A549 (cell line): ENCODE measurements around the gene DYNC1H1. TPM values are rescaled to one million over a fixed set of nuclear protein-coding genes. Genes with fewer than 3 reads are reported as not detected.

Source experiments
- ATAC-seq, 2 experiments: fragments of 200-7000 bp in 1 of 2; fragments of >200 bp in 1 of 2; cut with Nextera tagmentation in 1 of 2; cut with Tn5 transposase in 1 of 2; 3 replicates each; pipeline versions ENCODE4 v1.8.0 to v1.9.1; 2018 to 2020; ENCODE audit warnings: mild to moderate bottlenecking in 1 of 2, moderate library complexity in 1 of 2
- CTCF ChIA-PET: fragments of 300-600 bp; sonication (Branson Sonifier 250); formaldehyde crosslinking; extraction: SDS; loops from one replicate; lab custom pipeline; 2021; ENCODE audit warnings: antibody characterized with exemption, inconsistent platforms; lab: Yijun Ruan, JAX
- POLR2A ChIA-PET: fragments of 350-600 bp; formaldehyde crosslinking; extraction: SDS; loops from one replicate; lab custom pipeline; 2021; ENCODE audit warnings: antibody characterized with exemption, inconsistent platforms; lab: Yijun Ruan, JAX
- DNase-seq, 2 experiments: peaks; one replicate each; pipeline versions ENCODE4 v3.0.0 to v3.0.0-alpha.2; 2011 to 2016; ENCODE audit warnings: low read depth in 1 of 2, low spot score in 1 of 2
- FAIRE-seq: peaks from 2 replicates; lab custom pipeline; 2011; peaks lifted over from hg19 to GRCh38; lab: Jason Lieb, UNC
- H3K27ac ChIP-seq, 2 experiments: fragments of >200 bp; sonication (Bioruptor Twin); formaldehyde crosslinking; 3 replicates each; pipeline ENCODE4 v1.5.1; 2016 to 2017
- H3K4me1 ChIP-seq: fragments of >200 bp; sonication (Bioruptor Twin); formaldehyde crosslinking; 3 replicates; pipeline ENCODE4 v1.6.1; 2016
- H3K4me2 ChIP-seq: fragments of >200 bp; sonication (Bioruptor Twin); formaldehyde crosslinking; 3 replicates; pipeline ENCODE4 v1.6.1; 2016
- H3K4me3 ChIP-seq: fragments of >200 bp; sonication (Bioruptor Twin); formaldehyde crosslinking; 3 replicates; pipeline ENCODE4 v1.5.1; 2016
- H3K9me3 ChIP-seq: fragments of >200 bp; sonication (Bioruptor Twin); formaldehyde crosslinking; 3 replicates; pipeline ENCODE4 v1.6.1; 2016
- CEBPB ChIP-seq, 2 experiments: fragments of >200 bp in 1 of 2; sonication (Bioruptor Twin) in 1 of 2; formaldehyde crosslinking in 1 of 2; IDR thresholded peaks; 2 replicates each; pipeline ENCODE4 v1.6.1; 2012 to 2016
- CHD2 ChIP-seq: fragments of 150-350 bp; IDR thresholded peaks from 2 replicates; pipeline ENCODE4 v1.6.1; 2014; ENCODE audit warnings: low read length; ENCODE audit not compliant: partially characterized antibody
- ELK1 ChIP-seq: fragments of 150-350 bp; IDR thresholded peaks from 2 replicates; pipeline ENCODE4 v1.6.1; 2014; ENCODE audit warnings: low read depth, mild to moderate bottlenecking, low read length
- FOSL2 ChIP-seq, 2 experiments: fragments of 450-650 bp in 1 of 2; fragments of >200 bp in 1 of 2; sonication (Bioruptor Twin) in 1 of 2; formaldehyde crosslinking; IDR thresholded peaks; 2 replicates each; pipeline versions ENCODE4 v1.5.0 to v1.6.1; 2016 to 2020; ENCODE audit warnings: mild to moderate bottlenecking in 1 of 2, moderate library complexity in 1 of 2
- HOXA7 ChIP-seq: fragments of 250-450 bp; sonication (Bioruptor Pico); IDR thresholded peaks from 2 replicates; pipeline ENCODE4 v1.5.0; 2020; ENCODE audit warnings: mild to moderate bottlenecking, moderate library complexity
- HOXB13 ChIP-seq: fragments of 250-450 bp; sonication (Bioruptor Pico); IDR thresholded peaks from 2 replicates; pipeline ENCODE4 v1.5.0; 2020; ENCODE audit warnings: low read depth, mild to moderate bottlenecking, moderate library complexity
- KDM1A ChIP-seq: fragments of 200-600 bp; sonication (generic); IDR thresholded peaks from 2 replicates; pipeline ENCODE4 v1.6.1; 2016; ENCODE audit warnings: low read depth, mild to moderate bottlenecking
- MAZ ChIP-seq: fragments of 150-350 bp; IDR thresholded peaks from 2 replicates; pipeline ENCODE4 v1.6.1; 2014; ENCODE audit warnings: antibody characterized with exemption, low read depth, low read length, borderline replicate concordance
- NPAS2 ChIP-seq: fragments of 250-450 bp; sonication (Bioruptor Pico); IDR thresholded peaks from 2 replicates; pipeline ENCODE4 v1.8.0; 2022; ENCODE audit warnings: mild to moderate bottlenecking, moderate library complexity, borderline replicate concordance
- NR3C1 ChIP-seq: fragments of >200 bp; sonication (Bioruptor Twin); formaldehyde crosslinking; IDR thresholded peaks from 3 replicates; pipeline ENCODE4 v1.6.1; 2017
- POLR2AphosphoS2 ChIP-seq: conservative IDR thresholded peaks from 2 replicates; pipeline ENCODE4 v1.6.1; 2012; ENCODE audit warnings: low read length, improper control_type of control experiment, inconsistent platforms
- RARB ChIP-seq: fragments of 250-450 bp; sonication (Bioruptor Pico); IDR thresholded peaks from 2 replicates; pipeline ENCODE4 v1.8.0; 2021; ENCODE audit warnings: mild to moderate bottlenecking, moderate library complexity
- RFX5 ChIP-seq: fragments of 450-650 bp; IDR thresholded peaks from 2 replicates; pipeline ENCODE4 v1.7.1; 2014; ENCODE audit warnings: antibody characterized with exemption, mild to moderate bottlenecking, moderate library complexity
- RNF2 ChIP-seq: fragments of 200-600 bp; sonication (generic); IDR thresholded peaks from 2 replicates; pipeline ENCODE4 v1.6.1; 2016; ENCODE audit warnings: low read depth, mild to moderate bottlenecking, antibody characterized with exemption, moderate library complexity, borderline replicate concordance
- TFCP2L1 ChIP-seq: fragments of 250-450 bp; sonication (Bioruptor Pico); IDR thresholded peaks from 2 replicates; pipeline ENCODE4 v1.5.0; 2021; ENCODE audit warnings: mild to moderate bottlenecking
- ZSCAN20 ChIP-seq: fragments of 250-450 bp; sonication (Bioruptor Pico); IDR thresholded peaks from 2 replicates; pipeline ENCODE4 v1.8.0; 2022; ENCODE audit warnings: mild to moderate bottlenecking, moderate library complexity
- WGBS: methylation state at CpG from one replicate; pipeline ENCODE4 v1.1.6; 2017; ENCODE audit errors: missing lambda C conversion rate; 5-methylcytosine and 5-hydroxymethylcytosine counted together
- polyA plus RNA-seq, 4 experiments: library from polyadenylated mRNA; depleted of rRNA in 3 of 4; stranded (reverse); fragments of >200 nt; fragmentation: RNase III in 1 of 4; extraction: RNeasy Plus Mini Kit Qiagen cat#74134 plus additional on column Dnase treatment in 1 of 4; gene quantifications; 2 replicates in 3 of 4; 3 replicates in 1 of 4; pipeline ENCODE4 v1.2.3, GENCODE V29; 2011 to 2017
- TF ChIP-seq, protein P1 (sequence below): fragments of 250-450 bp; sonication (Bioruptor Pico); IDR thresholded peaks from 2 replicates; pipeline ENCODE4 v1.5.0; 2021; ENCODE audit warnings: mild to moderate bottlenecking, moderate library complexity, borderline replicate concordance

DYNC1H1 gene
- polyA plus RNA-seq, 2 of the 4 experiments (the other 2 are of a cell fraction), result 177 to 187 TPM

GRCh38 chr14:101991352-101991751 lies 27.0 kb downstream of the DYNC1H1 start (continued):
- TF ChIP-seq ELK1 (no peak), CEBPB (IDR thresholded peaks at IDR 0.05) (no peak)
- TF ChIP-seq, all 56 proteins: peak for 0

- CTCF ChIA-PET, result interaction anchor here (0.8 to 4.5 kb wide), 3 partner anchors 8 to 59 kb away, joined by 3 to 24 read pairs (median 9); no protein-coding TSS in a partner anchor
- H3K4me1 ChIP-seq, result no peaks in the 10 kb centered on the region
- POLR2A ChIA-PET, result no interaction called here
- 92% methylated on average over 7 of the region's 7 CpGs for WGBS
- H3K4me3 ChIP-seq, result no peak overlapping the region
- H3K4me2 ChIP-seq, result no peak overlapping the region
- FAIRE-seq (no peak), DNase-seq (no peak), ATAC-seq (no peak)
- TF ChIP-seq CHD2, result no peak
- TF ChIP-seq RFX5, result no peak
- no peak for TF ChIP-seq MAZ
- no peak for TF ChIP-seq KDM1A
- no peak for TF ChIP-seq TFCP2L1 (CRISPR knock-in tag)
- no peak for TF ChIP-seq NR3C1
- no peak for TF ChIP-seq POLR2AphosphoS2
- TF ChIP-seq HOXB13 (CRISPR knock-in tag), result no peak
- no peak for TF ChIP-seq RNF2
- no peak for TF ChIP-seq NPAS2 (CRISPR knock-in tag)
- TF ChIP-seq, protein P1, sequence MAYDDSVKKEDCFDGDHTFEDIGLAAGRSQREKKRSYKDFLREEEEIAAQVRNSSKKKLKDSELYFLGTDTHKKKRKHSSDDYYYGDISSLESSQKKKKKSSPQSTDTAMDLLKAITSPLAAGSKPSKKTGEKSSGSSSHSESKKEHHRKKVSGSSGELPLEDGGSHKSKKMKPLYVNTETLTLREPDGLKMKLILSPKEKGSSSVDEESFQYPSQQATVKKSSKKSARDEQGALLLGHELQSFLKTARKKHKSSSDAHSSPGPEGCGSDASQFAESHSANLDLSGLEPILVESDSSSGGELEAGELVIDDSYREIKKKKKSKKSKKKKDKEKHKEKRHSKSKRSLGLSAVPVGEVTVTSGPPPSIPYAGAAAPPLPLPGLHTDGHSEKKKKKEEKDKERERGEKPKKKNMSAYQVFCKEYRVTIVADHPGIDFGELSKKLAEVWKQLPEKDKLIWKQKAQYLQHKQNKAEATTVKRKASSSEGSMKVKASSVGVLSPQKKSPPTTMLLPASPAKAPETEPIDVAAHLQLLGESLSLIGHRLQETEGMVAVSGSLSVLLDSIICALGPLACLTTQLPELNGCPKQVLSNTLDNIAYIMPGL (CRISPR knock-in tag), result no peak
- no peaks in the 10 kb centered on the region for H3K9me3 ChIP-seq
- no peak overlapping the region for H3K27ac ChIP-seq
Observed at GRCh38 chr14:101992708-101993107, 28.3 kb downstream of the DYNC1H1 start.

GRCh38 chr14:101997429-101998336 lies 33.3 kb downstream of the DYNC1H1 start:
- FAIRE-seq, result no peak
- H3K4me2 ChIP-seq, result no peak overlapping the region
- no peak overlapping the region for H3K27ac ChIP-seq
- TF ChIP-seq HOXA7 (CRISPR knock-in tag), result no peak
- TF ChIP-seq CHD2, result no peak
- no peak for TF ChIP-seq NR3C1
- no peak for TF ChIP-seq FOSL2 (IDR thresholded peaks at IDR 0.05)
- no peak for TF ChIP-seq FOSL2 (CRISPR knock-in tag; IDR thresholded peaks at IDR 0.05)
- TF ChIP-seq ZSCAN20 (CRISPR knock-in tag), result no peak
- no peak for TF ChIP-seq HOXB13 (CRISPR knock-in tag)
- no peak for TF ChIP-seq RARB
- no peak for TF ChIP-seq RFX5
- TF ChIP-seq, all 56 proteins: peak for 0
- POLR2A ChIA-PET, result no interaction called here
- H3K4me1 ChIP-seq, result no peaks in the 10 kb centered on the region
- 93% methylated on average over 18 of the region's 18 CpGs for WGBS
- H3K4me3 ChIP-seq, result no peak overlapping the region
- CTCF ChIA-PET, result no interaction called here
- H3K9me3 ChIP-seq, result no peaks in the 10 kb centered on the region
- ATAC-seq, result no peak
- no peak for DNase-seq
